Stimulated activated CD8-positive, alpha-beta memory T cell treated with anti-CD3 and anti-CD28 coated beads, Interleukin-4, amount 100 ng/mL, for 24 hours (primary cell): ENCODE data around the gene BBS9.
"Not testable (repeated sequence)": the region's sequence is repeated elsewhere in the genome, so short reads cannot be mapped to it uniquely, and the experiment has no call there.

Source experiments
- DNase-seq: peaks from one replicate; pipeline ENCODE4 v3.0.0-alpha.2; 2020; ENCODE audit warnings: low read depth

Gene BBS9

DNA sequence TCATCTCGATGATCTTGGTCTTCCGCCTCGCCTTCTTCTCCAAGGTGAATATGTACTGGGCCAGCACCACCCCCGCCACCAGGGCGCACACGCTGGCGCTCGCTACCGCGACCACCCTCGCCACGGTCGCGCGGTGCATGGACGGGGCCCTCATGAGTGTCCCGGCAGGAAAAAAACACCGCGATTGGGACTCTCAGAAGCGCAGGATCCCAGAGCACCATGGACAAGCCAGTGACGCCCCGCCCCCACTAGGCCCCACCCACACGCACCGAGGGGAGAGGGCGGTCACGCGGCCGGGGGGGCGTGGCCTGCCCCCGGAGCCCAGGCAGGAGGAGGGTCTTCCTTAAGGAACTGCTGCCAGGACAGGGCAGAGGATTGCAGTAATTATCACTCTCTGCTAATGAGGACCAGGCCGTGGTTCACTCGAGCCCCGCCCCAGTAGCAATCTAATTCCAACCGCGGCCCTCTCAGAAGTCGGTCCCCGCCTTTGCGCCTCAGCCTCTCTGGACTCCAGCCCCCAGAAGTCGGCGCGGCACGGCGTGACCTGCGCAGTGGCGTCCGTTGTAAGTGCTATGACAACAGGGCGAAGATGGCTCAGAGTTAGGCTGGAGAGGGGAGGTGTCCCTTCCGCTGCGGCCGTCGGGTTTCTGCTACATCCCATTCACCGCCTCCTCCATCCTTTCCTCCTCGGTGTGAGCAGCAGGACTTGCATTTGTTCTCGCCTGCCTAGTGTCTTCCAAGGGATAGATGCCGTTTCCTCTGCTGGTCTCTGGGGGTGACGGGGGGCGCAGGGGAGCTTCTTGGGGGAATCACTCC lies at the start of gene BBS9:
Gene BBS9 (plus strand): TSS at position 575 of the 816 bp plus-strand sequence. CDS start 16,689 bp downstream, outside the sequence.
- peak; percentile 88 for DNase-seq

DNA sequence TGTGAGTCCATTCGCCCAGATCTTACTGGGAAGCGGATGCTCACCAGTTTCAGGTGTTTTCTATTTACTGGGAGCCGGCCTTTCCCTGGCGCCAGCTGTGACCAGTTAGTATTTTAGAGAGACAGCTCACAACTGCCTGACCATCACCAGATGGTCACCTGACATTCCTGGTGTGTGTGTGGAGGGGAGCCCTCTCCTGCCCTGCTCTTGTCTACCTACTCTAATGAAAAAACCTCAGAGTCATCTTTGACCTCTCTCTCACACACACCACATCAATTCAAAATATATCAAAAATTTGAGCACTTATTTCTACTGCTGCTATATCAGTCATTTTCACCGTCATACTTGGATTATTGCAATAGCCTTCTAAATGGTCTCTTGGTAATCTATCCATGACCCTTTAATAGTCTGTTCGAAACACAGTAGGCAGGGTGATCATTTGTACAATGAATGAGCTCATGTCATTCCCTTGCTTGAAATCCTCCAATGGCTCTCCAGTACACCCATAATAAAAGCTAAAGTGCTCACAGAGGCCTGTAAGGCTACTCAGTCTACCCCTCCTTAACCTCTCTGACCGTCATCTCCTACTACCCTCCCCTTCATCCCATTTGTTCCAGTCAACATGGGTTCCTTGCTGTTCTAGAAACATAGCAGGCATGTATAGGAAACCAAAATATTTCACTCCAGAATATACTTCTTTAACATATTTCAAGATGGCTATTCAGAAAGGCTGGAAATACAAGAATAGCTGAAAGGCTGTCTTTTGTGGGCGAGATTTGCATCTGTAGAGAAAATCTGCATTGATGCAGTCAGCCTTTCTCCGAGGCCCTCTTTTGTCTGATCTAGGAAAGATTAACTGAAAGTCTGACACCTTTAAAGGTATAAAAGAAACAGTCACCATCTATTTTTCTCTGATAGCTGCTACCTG lies 49.3 kb upstream of the BBS9 start:
- no peak for DNase-seq

DNA sequence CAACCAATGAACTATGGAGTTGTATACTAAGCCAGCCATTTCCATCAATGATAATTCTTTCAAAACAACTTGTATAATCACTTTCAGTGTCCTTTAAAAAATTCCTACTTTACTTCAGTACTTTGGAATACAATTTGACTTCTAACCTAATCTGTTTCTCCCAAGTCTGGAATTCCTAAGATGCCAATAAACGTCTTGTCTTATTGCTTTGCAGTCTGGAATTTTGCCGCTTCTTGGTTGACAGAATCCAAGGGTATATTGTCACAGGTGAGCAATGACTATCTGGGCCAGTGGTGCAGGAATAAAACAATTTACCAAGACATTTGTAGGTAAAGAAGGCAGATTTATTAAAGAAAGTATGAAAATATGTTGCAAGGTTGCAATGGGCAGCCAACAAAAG lies 42.0 kb upstream of the BBS9 start:
- DNase-seq, result no peak

DNA sequence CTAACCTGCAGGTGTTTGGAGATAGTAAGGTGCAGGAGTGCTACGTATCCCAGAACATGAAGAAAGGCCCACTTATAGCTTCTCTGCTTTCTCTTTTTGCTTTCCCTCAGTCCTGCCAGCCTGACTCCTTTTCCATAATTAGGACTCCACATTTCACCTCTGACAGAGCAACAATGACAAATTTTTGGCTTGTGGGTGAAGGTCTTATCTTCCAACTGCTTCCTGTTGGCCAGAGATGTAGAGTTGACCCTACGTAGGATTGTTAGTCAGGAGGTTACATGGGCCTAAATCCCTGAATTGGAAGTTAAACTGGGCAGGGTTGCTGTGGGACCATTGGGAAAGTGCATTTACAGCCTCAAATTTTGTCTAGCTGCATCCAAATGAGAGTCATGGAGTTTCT lies 41.5 kb upstream of the BBS9 start:
- DNase-seq, result no peak

DNA sequence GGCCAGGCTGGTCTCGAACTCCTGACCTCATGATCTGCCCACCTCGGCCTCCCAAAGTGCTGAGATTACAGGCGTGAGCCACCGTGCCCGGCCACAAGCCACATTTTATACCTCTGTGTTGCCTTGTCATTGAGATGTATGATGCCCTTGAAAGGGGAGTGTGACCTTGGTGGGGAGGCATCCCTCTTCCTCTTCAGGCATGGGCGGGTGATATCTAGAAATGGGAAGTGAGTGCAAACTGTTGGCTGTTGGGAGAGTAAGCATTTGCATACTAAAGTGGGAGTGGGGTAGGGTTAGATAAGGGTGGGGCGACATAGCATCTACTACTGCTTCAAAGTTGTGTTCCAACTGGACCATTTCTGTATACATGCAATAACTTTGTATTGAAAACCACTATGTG lies 40.2 kb upstream of the BBS9 start:
- DNase-seq, result no peak

DNA sequence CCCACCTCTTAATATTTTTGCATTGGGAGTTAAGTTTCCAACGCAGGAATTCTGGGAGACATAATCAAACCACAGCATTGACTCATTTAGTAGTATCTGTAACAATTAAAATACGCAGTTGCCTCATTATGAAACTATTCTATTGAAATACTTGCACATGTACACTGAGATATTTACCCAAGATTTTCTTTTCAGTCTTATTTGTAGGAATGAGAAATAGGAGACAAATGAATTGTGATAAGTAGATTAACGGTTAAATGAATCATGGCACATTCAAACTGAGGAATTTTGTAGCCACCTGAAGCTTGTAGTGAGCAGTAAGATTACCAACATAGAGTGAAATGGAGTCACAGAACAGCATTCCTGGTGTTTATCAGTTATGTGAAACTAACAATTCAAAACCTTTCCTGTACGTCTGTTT lies 38.2 kb upstream of the BBS9 start:
- DNase-seq, result no peak

DNA sequence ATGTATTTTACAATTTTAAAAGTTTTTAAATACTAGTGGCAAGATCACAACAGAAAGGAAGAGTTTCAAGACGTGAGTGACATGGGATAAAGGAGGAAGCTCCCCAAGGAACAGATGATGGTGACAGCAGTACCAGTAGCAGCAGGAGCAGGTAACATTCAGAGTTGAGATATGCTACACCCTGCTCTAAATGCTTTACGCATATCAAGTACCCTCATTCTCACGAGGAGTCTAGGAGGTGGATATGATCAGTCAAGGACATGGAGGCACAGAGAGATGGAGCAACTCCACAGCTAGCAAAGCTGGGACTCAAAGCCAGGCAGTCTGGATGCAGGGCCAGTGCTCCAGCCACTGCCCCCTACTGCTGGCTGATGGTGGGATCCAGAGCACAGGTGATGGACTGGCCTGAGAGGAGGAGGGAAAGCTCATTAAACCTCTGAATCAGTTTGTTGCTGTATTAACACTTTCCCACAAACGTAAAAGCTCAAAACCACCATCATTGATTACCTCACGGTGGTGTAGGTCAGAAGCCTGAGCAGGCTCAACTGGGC lies 37.6 kb upstream of the BBS9 start:
- DNase-seq, result no peak

DNA sequence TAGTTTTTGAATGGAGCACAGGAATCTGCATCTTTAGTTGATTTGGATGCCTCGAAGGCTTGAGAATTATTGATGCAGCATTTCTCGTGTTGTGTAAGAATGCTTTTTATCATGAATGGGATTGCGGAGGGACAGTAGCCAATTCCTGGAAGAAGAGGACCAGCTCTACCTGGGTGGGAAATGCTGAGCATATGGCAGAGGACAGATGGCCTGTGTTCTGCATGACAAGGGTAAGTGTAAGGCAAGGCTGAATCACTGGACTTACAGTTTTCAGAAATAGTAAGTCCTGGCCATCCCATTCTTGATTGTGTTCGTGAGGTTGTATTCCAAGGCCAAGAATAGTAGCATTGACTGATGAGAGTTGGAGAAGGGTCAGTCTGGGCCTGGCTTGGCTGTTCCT lies 36.1 kb upstream of the BBS9 start:
- no peak for DNase-seq

DNA sequence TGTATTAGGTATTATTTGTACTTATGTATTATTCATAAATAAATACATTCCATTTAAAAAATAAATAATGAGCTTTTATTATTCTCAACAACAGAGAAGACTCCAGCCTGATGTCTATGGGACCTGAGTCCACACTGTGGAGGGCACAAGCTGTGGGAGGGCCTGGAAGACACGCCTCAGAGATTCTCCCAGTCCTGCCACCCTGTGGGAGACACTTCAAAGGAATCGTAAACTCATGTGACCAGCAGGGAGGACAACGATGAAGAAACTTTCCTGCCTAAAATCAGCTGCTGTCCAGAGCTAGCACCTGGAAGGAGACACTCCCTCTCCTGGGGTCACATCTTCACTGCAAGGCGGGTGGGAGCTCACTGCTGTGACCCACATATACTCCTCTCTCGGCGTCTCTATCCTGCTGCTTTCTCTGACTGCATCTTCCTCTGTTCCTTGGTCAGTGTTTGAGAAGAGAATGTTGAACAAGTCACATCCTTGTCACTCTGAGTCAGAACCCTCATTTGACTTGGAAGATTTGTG lies 34.6 kb upstream of the BBS9 start:
- DNase-seq, result not testable (repeated sequence)

DNA sequence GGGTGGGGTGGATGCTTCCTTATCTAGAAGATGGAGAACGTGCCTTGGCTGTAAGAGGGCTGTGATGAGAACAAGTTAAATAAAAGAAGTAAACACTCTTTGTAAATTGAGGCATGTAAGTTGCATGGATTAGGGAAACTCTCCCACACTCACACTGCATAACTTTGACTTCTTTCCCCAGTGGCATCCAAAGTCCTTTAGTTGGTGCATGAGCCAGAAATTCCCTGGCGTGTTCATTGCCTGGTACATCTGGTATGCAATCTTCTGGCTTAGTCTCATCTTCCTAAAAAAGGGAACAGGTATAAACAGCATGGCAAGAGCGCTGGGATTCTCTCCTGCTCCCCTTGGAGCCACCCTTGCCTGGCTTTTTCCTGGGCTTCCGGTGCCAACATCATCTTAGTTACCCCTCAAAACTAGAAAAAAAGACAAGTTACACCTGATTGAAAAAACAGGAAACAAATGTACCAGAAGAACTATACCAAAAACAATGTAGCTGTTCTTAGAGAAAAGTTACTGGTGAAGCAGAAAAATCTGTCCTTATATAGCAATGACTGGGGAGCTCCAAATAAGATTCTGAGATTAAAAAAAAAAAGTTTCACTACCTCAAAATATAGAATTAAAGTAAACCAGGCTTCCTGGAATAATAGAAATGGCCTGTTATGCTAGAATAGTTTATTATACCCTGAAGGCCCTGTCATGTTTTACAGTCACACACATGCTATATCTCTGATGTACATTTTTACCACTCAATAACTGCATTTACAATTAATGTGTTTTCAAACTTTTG lies 30.0 kb upstream of the BBS9 start:
- DNase-seq, result no peak

DNA sequence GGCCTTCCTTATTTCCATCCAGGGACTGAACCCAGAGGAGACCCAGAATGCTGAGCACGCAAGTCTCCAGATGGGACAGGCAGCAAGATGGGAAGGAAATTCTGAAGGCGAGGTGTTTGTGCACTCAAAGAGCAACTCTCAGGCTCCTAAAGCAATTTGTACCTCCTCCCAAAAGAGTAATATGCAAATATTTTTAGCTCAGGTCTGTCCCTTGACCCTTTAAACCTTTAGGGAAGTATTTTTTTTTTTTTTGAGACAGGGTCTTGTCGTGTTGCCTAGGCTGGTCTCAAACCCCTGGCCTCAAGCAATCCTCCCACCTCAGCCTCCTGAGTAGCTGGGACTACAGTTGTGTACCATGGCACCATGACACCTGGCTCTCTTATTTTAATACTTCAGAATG lies 28.6 kb upstream of the BBS9 start:
- DNase-seq, result no peak

DNA sequence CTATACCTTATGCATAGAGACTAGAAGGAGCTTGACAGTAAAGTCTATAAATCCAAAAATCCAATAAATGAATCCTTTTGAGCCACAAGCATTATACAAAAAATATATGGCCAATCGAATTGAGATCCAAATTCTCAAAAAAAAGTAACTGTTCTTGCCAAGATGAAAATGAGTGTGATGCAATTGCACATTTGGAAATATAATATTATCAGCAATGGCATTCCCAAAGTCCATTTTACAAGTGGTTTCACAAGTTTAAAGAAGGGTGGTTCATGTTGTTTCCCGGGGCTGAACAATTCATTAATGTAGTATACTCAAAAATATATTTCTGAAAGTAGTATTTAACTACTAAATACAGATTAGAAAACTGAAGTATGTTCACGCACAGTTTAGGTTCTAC lies 27.5 kb upstream of the BBS9 start:
- no peak for DNase-seq

DNA sequence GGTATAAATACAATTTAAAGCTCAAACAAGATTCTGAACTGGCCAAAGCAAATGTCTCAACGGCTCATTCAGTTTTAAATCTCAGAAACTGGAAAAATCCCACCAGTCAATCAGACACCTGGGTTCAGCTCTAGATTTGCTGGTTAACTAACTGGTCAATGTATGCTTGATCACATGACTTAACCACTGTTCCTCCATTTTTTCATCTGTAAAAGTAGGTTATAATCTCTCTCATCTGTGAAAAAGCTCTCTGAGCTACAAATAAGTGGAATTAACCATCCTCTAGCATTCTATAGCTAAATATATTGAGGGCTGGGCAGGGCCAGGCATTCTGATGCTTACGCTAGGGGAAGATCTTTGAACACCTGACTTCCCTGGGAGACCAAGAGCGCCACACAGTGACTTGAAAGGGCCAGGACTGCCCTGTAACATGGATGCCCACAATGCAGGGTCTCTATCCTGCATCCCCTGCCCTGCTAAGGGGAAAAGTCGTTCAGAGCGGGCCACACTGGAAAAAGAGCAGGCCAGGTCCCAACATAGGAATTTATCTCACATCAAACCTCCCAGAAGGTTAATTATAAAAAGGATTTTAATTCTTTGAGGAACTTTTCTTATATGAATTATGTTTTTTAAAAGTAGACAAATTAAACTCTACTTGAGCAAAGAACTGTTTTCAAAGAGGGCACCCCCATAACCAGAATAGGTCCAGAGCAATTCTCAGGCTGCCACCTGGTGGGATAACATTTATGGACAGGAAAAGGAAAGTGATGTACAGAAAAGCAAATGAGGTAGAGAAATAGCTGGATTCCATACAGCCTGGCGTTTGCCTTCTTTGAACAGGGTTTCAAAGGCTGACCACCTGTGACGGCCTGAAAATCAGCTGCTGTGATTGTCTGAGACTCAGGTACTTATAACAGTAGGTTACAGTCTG lies 22.0 kb upstream of the BBS9 start:
- DNase-seq, result no peak

DNA sequence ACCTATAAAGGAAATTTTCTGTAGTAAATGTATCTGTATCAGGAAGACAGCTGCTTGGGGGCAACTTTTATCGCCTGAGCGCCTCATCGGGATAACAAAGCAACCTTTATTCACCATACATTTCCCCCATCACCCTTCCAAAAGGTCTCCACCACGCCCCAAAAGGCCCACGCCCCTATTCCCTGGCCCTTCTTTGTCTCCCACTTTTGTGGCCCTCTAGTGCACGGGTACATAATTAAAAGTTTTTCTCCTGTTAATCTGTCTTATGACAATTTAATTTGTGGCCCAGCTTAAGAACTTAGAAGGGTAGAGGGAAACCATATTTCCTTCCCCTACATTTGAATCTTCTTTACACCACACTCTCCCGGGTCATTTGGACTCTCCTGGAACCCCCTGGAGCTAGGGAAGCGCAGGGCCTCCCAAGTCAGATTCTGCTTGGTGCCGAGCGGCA lies 20.8 kb upstream of the BBS9 start:
- no peak for DNase-seq

DNA sequence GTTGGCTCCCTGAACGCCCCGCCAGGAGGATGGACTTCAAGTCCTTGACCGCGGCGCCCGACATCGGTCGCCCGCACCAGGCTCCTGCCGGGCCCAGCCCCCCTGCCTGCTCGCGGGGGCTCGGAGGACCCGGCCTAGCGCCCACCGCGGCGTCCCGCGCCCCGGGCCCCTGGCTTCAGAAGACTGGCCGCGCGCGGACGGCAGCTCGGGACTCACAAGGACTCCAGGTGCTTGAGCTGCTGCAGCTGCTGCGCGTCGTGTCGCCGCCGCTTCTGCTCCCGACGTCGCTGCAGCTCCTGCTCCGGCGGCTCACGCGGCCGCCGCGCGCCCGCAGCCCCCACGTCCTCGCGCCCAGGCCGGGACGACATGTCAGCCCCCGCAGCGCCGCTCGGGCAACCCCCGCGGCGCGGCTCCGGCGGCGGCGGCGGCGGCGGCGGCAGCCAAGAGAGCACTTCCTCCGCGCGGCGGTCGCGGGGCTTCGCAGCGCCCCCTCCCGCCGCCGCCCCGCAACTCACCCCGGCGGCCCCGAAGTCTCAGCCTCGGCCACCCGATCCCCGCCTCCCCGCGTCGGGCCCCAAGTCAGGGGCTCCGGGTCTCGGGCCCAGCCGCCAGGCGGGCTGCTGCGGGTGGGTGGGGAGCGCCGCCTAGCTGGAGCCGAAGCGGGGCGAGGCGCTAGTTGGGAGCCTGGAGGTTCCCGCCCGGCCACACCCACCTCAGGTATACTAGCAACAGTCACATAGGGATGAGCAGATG lies 20.2 kb upstream of the BBS9 start, which contains the start of gene RP9:
Gene RP9 (minus strand): TSS at position 400 of the 753 bp plus-strand sequence. CDS start 32 bp downstream, at position 368.
- DNase-seq, result peak; percentile 63

DNA sequence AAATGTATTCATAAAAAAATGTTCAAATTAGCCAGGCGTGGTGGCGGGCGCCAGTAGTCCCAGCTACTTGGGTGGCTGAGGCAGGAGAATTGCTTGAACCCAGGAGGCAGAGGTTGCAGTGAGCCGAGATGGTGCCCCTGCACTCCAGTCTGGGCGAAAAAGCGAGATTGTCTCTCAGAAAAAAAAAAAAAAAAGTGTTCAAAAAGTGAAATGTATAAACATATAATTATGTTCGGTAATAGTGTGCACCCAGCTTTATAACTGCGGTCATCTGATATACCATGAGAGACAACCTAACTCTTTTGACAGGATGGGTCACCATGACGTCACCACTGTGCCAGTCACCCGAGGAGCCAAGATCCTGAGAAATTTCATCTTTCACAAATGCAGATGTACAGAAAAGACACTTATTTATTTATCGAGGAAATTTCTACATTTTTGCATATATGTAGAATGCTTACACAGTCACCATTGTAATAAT lies 19.6 kb upstream of the BBS9 start:
- no peak for DNase-seq

DNA sequence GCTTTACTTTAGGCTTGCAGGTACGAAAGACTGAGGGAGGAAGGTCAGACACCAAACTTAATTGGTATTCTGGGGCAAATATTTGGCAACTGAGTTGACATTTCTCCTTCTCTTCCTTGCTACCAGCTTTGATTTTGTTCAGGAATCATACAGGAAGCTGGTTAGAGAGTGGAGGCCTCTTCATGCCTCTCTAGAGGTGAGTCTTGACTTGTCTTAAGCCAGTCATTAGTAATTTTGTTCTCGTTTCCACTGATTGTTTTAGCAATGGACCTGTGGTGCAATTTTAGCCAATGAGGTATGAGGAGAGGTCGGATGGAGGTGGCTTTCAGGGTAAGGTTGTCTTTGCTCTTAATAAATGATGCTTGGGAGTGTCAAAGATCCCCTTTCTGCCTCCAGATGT lies 17.8 kb upstream of the BBS9 start:
- no peak for DNase-seq

DNA sequence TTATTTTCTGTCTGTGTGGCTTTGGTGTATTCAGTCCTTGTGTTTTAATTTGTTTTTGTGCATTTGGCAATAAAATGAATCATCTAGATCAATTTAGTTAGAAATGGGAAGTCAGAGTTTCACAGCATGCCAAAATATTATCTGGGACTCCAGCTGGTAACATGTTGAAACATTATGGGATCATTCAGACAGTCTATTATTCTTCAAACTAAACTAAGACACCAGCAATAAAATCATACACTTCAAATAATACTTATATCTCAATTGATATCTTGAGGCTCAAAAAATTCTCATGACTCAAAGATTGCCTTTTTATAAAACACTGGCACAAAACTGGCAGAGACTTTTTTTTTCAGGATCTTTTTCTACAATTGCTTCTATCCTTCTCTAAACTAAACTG lies 14.4 kb upstream of the BBS9 start:
- no peak for DNase-seq

DNA sequence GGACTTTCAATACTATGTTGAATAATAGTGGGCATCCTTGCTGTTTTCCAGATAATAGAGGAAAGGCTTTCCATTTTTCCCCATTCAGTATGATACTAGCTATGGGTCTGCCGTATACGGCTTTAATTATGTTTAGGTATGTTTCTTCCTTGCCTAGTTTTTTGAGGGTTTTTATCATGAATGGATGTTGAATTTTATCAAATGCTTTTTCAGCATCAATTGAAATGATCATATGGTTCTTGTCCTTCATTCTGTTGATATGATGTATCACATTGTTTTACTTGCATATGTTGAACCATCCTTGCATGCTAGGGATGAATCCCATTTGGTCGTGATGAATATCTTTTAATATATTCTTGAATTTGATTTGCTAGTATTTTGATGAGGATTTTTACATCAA lies 11.0 kb upstream of the BBS9 start:
- no peak for DNase-seq
